T-helper 1 cell (primary cell): ENCODE results near the gene ADAP1.

ENCODE experiments used
- DNase-seq, 5 donors: peaks; one replicate each; pipeline ENCODE4 v3.0.0-alpha.2; 2012 to 2020

ADAP1 gene

GRCh38 chr7:892648-893593, 61.6 kb downstream of the ADAP1 start:
- no peak for DNase-seq

- DNase-seq = no peak
These were observed 62.7 kb downstream of the ADAP1 start for GRCh38 chr7:891805-892204.

GRCh38 chr7:891291-891690, 63.2 kb downstream of the ADAP1 start:
- DNase-seq = no peak

GRCh38 chr7:890868-891267, 63.6 kb downstream of the ADAP1 start:
- no peak for DNase-seq

GRCh38 chr7:889391-889790, 65.1 kb downstream of the ADAP1 start:
- no peak for DNase-seq

GRCh38 chr7:889025-889390, 65.5 kb downstream of the ADAP1 start:
- DNase-seq = no peak

GRCh38 chr7:888081-889024, 66.1 kb downstream of the ADAP1 start:
- DNase-seq = no peak

GRCh38 chr7:887488-887820, 67.0 kb downstream of the ADAP1 start:
- DNase-seq = no peak

- DNase-seq = no peak
These were observed 67.6 kb downstream of the ADAP1 start for GRCh38 chr7:886626-887487.

GRCh38 chr7:885893-886625, 68.4 kb downstream of the ADAP1 start:
- DNase-seq = no peak

- no peak for DNase-seq
These were observed 69.1 kb downstream of the ADAP1 start for GRCh38 chr7:885261-885892.

GRCh38 chr7:884191-885003, 70.1 kb downstream of the ADAP1 start:
- no peak for DNase-seq

- no peak for DNase-seq
These were observed 71.1 kb downstream of the ADAP1 start for GRCh38 chr7:883055-884021.

- DNase-seq = no peak
These were observed 72.0 kb downstream of the ADAP1 start for GRCh38 chr7:882336-883035.

GRCh38 chr7:881441-882234, 72.8 kb downstream of the ADAP1 start:
- no peak for DNase-seq

- no peak for DNase-seq
These were observed 74.0 kb downstream of the ADAP1 start for GRCh38 chr7:880450-880849.

- DNase-seq = no peak
These were observed 74.8 kb downstream of the ADAP1 start for GRCh38 chr7:879706-880105.

- DNase-seq = no peak
These were observed 75.4 kb downstream of the ADAP1 start for GRCh38 chr7:879093-879492.
